B cell (primary cell): ENCODE results near the gene MAP3K2.

Source experiments
- CTCF ChIP-seq: fragments of 200-600 bp; IDR thresholded peaks from one replicate; pipeline ENCODE4 v1.8.0; 2022; ENCODE audit warnings: antibody characterized with exemption, mild to moderate bottlenecking
- EZH2 ChIP-seq: IDR thresholded peaks from 2 replicates; pipeline ENCODE4 v1.6.1; 2012; ENCODE audit warnings: borderline replicate concordance, low read depth, mild to moderate bottlenecking, moderate library complexity, low read length; ENCODE audit not compliant: insufficient read depth, poor library complexity, severe bottlenecking

GRCh38 chr2:127428057-127428814 lies 40.5 kb upstream of the MAP3K2 start:
- TF ChIP-seq CTCF (no peak), EZH2 (no peak)
